Mammary epithelial cell (primary cell): ENCODE results near the gene CXorf58.

Experiments
- CTCF ChIP-seq, 2 donors: IDR thresholded peaks in 1 of 2; conservative IDR thresholded peaks in 1 of 2; 2 replicates each; pipeline ENCODE4 v1.5.1; 2011 to 2012; ENCODE audit warnings: inconsistent platforms in 2 of 2, low read length in 2 of 2, mild to moderate bottlenecking in 2 of 2, control low read depth in 1 of 2, low read depth in 1 of 2; ENCODE audit not compliant: insufficient read depth in 1 of 2; ENCODE audit errors: extremely low read depth in 1 of 2
- EZH2 ChIP-seq: IDR thresholded peaks from 2 replicates; pipeline ENCODE4 v1.6.1; 2012; ENCODE audit warnings: low read length, inconsistent platforms, borderline replicate concordance

GRCh38 chrX:23904096-23904495 lies 3.7 kb upstream of the CXorf58 start:
- TF ChIP-seq CTCF (conservative IDR thresholded peaks at IDR 0.05 in 1 of 2, IDR thresholded peaks at IDR 0.05 in 1 of 2; ENCODE audit: extremely low read depth in 1 of 2, insufficient read depth in 1 of 2, low read depth in 1 of 2, low read length in 2 of 2) (no peak), EZH2 (no peak)
